H1 (cell line): ENCODE measurements around the gene ZFAND6. TPM values are rescaled to one million over a fixed set of nuclear protein-coding genes. Genes with fewer than 3 reads are reported as not detected.

ENCODE experiments used
- HDAC2 ChIP-seq, 2 experiments: fragments of 300-600 bp in 1 of 2; sonication (generic) in 1 of 2; IDR thresholded peaks; 2 replicates each; pipeline ENCODE4 v1.6.1; 2011 to 2012; ENCODE audit warnings: low read depth in 2 of 2, low read length in 2 of 2, mild to moderate bottlenecking in 2 of 2, moderate library complexity in 2 of 2, borderline replicate concordance in 1 of 2, inconsistent platforms in 1 of 2
- KDM5A ChIP-seq: fragments of 200-600 bp; IDR thresholded peaks from 2 replicates; pipeline ENCODE4 v1.7.1; 2012; ENCODE audit warnings: mild to moderate bottlenecking, low read length, inconsistent platforms, mixed read lengths
- RAD21 ChIP-seq, 2 experiments: IDR thresholded peaks in 1 of 2; conservative IDR thresholded peaks in 1 of 2; 2 replicates each; pipeline ENCODE4 v1.6.1; 2011; ENCODE audit warnings: low read depth in 2 of 2, low read length in 2 of 2, improper control_type of control experiment in 1 of 2, inconsistent platforms in 1 of 2, mild to moderate bottlenecking in 1 of 2, moderate library complexity in 1 of 2
- RBBP5 ChIP-seq: IDR thresholded peaks from 2 replicates; pipeline ENCODE4 v1.7.1; 2012; ENCODE audit warnings: low read depth, mild to moderate bottlenecking, inconsistent platforms, low read length, moderate library complexity, borderline replicate concordance
- SIN3A ChIP-seq, 2 experiments: IDR thresholded peaks in 1 of 2; conservative IDR thresholded peaks in 1 of 2; 2 replicates each; pipeline ENCODE4 v1.6.1; 2011 to 2012; ENCODE audit warnings: low read length in 2 of 2, improper control_type of control experiment in 1 of 2, low read depth in 1 of 2, mild to moderate bottlenecking in 1 of 2
- ZNF274 ChIP-seq: IDR thresholded peaks from 2 replicates; pipeline ENCODE4 v1.7.0; 2012; ENCODE audit warnings: low read length, borderline replicate concordance; ENCODE audit errors: extremely low read depth
- polyA plus RNA-seq, 7 experiments: library from polyadenylated mRNA; depleted of rRNA in 3 of 7; stranded (reverse) in 5 of 7; unstranded in 2 of 7; fragments of >200 nt in 5 of 7; fragments of 200-250 nt in 2 of 7; gene quantifications; 1 replicate in 5 of 7; 2 replicates in 1 of 7; 4 replicates in 1 of 7; pipeline versions ENCODE4 v1.2.1 to v1.2.3, GENCODE V29; 2011 to 2013; ENCODE audit warnings: missing spikeins in 2 of 7, mixed read lengths in 2 of 7
- total RNA-seq: library from RNA; stranded (reverse); fragmentation: NEBNext Ultra II Directional; extraction: Animal tissue kit (Norgen Biotek cat#: 25700); gene quantifications from 2 replicates; pipeline ENCODE4 v1.2.1, GENCODE V29; 2021

ZFAND6 gene
- total and polyA plus RNA-seq, 2 of the 8 experiments (the other 6 are each of a cell fraction or from before 2014, with no cell fraction given): 136 to 237 TPM

GRCh38 chr15:80142646-80143045 is 83.2 kb downstream of the ZFAND6 start (continued):
- TF ChIP-seq KDM5A (no peak), RBBP5 (no peak), RAD21 (IDR thresholded peaks at IDR 0.05 in 1 of 2, conservative IDR thresholded peaks at IDR 0.05 in 1 of 2; ENCODE audit: low read depth in 2 of 2, low read length in 2 of 2) (no peak), ZNF274 (no peak), HDAC2 (IDR thresholded peaks at IDR 0.05; ENCODE audit: borderline replicate concordance in 1 of 2, low read depth in 2 of 2, low read length in 2 of 2) (no peak), SIN3A (conservative IDR thresholded peaks at IDR 0.05 in 1 of 2, IDR thresholded peaks at IDR 0.05 in 1 of 2; ENCODE audit: low read depth in 1 of 2, low read length in 2 of 2) (no peak)
